Stimulated activated CD4-positive, alpha-beta T cell treated with anti-CD3 and anti-CD28 coated beads, Interleukin-1b, Interleukin-23, amount 100 ng/mL, for 4 hours (primary cell): ENCODE measurements around the gene RSPO1.
"Not testable (repeated sequence)": the region's sequence is repeated elsewhere in the genome, so short reads cannot be mapped to it uniquely, and the experiment has no call there.

Source experiments
- DNase-seq, 2 donors: peaks; one replicate each; pipeline ENCODE4 v3.0.0-alpha.2; 2020; ENCODE audit warnings: low read depth in 2 of 2

The RSPO1 gene, protein sequence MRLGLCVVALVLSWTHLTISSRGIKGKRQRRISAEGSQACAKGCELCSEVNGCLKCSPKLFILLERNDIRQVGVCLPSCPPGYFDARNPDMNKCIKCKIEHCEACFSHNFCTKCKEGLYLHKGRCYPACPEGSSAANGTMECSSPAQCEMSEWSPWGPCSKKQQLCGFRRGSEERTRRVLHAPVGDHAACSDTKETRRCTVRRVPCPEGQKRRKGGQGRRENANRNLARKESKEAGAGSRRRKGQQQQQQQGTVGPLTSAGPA

DNA sequence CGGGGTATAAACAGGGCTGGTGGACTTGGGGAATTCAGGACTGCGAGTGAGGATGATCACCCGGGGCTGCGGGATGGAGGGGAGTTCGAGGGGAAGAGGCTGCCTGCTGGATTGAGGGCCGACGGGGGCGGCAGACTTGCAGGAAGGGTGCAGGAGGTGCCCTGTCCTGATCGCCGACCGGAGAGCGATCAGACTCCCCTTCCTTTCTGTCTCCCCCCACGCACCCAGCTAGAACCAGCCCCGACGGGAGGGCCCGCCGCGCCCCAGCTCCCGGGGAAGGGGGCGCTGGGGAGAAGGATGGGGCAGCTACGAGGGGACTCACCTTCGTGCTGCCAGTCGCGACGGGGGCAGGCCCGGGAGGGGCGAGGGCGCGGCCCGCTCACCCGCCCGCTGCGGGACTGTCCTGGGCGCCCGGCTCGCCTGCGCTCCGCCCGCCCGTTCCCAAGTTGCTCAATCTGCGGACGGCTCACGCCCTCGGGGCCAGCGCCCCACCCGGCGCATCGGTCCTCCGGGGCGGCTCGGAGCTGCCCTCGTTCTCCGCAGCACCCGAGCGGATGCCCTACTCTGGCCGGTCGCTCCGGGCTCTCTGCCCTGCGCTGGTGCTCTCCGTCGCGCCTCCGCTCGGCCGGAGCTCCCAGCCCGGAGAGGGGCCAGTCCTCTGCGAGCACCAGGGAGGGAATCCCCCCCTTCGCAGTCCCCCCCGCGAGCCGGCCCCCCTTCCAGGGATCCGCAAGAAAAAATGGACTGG lies at the start of gene RSPO1:
TSS of gene RSPO1 (minus strand) at position 649 of the 748 bp plus-strand sequence. CDS start 5,231 bp downstream, outside the sequence.
- no peak for DNase-seq

DNA sequence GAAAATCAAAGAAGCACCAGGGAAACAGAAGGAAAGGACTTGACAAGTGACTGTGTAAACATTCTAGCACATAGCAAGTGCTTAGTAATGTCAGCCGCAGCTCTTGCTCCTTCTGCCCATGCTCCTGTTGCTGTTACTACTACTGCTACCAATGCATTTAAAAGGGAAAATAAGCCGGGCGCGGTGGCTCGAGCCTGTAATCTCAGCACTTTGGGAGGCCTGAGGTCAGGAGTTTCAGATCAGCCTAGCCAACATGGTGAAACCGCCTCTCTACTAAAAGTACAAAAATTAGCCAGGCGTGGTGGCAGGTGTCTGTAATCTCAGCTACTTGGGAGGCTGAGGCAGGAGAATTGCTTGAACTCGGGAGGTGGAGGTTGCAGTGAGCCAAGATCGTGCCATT lies 49.5 kb upstream of the RSPO1 start:
- DNase-seq = not testable (repeated sequence)

DNA sequence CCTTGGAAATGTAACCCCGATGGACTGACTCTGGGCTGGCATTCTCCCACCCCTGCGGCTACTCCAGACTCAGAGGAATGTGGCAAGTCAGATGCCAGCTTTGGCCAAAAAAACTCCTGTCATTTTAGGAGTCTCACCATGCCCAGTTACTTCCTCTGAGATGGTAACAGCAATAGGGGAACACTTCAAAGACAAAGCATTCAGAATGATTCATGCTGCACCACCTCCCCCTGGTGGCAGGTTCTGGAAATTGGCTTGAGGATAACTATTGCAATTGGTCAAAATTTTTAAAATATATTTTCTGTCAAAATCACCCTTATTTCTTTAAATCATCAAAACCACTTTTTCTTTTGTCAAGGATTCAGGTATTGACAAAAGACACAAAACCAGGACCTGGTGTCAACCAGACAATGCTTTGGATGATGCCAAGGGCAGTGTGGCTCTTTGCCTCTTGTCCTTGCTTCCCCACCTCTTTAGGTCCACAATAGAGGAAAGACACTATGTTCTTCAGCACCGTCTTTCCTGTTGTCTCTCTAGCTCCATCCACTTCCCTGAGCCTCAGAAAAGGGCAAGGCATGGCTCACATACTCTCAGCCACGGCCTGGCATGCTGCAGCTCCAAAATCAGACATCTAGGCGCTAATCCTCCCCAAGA lies 47.8 kb upstream of the RSPO1 start:
- DNase-seq = peak; percentile 71

DNA sequence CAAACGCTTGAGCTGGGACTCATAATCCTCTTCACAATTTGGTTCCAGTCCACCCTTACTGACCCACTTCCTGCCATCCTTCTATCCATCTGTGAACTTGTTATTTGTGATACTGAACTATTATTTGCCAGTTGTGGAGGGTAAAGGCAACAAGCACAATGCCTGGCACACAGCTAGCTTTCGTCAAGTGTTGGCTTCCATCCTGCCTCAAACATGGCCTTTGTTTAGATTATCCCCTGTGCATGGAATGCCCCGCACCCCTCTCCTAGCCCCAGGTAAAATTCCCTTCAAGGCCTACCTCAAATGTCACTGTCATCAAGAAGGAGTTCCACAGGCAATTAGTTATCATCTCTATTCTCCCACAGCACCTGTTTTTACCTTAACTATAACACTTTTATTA lies 46.2 kb upstream of the RSPO1 start:
- no peak for DNase-seq

DNA sequence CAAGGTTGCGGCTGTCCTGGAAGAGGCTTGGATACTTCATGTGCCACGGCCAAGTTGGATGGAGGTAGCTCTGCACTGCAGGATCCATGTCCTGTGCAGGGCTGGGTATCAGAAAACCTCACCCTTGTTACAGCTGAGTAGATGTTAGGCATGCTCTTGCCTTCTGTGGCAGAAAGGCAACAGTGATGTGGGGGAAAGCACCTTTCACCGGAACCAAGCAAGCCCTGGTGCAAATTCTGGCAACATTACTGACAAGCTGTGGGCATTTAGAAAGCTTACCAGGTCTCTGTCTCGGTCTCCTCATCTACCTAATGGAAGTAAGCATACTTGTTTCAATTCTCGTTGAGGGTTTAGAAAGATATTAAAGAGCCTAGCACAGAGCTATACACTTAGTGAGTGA lies 43.1 kb upstream of the RSPO1 start:
- DNase-seq = no peak

DNA sequence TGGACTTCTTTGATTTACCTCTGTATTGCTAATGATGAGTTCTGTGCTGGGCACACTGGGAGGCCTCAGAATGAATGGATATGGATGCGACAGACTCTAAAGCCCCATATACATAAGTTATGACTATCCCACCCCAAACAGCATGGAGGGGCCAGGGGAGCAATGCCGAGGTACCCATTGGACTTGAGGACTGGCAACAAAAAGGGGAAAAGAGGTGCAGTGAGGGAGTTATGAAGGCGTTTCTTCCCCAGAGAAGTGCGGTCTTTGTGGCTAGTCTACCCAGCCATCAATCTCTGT lies 42.4 kb upstream of the RSPO1 start:
- no peak for DNase-seq

DNA sequence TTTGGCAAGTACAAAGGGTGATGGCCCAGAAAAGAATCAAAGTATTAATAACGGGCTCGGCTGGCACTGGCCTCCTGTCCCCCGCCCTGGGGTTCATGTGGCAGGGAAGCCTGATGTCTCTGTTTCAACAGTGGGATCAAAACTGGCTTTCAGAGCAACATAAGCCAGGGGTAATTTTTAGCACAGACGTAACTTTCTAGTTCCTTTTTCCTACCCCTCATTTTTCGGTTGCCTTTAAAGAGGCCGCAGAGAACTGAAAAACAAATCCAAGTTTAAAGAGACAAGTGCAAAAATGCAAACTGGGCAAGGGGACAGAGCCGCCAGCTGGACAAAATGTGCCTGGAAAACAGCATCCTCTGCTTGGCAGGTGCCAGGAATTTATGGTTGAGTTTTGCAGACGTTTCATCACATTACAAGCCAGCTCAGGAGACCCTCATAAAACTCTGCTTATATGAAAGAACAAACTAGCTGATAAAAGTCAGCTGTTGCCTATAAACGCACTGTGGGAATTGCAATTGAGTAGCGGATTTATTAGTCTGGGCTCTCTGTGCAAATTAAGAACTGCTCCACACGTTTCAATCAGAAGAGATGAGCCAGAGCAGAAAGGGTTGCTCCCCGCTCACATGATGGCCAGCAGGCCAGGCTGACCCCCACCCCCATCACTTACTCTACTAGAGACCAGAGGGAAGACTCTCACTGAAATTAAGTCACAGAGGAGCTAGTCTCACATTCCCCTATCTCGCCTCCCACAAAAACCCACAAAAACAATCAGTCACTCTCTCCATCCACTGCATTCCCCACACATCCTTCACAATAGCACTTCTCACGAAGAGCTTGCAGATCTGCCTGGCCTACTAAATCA lies 41.8 kb upstream of the RSPO1 start:
- DNase-seq = no peak

DNA sequence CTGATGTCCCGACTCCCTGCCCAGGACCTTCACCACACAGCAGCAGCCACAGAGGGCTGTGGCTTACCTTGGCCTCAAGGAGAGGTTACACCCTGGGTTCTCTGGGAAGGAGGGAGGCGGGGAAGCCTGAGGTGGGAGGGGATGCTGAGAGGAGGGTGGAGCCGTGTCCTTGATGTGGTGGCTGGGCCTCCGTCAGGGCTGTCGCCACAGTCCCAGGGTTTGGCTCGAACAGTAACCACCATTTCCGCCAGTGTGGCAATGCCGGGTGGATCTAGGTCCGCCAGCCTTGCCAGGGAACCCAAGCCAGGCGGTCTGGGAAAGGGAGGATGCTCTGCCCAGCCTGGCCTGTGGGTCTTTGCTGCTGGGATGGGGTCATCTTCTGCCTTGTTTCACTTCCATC lies 39.2 kb upstream of the RSPO1 start:
- peak in 1 of 2 donors; percentile 22 for DNase-seq

DNA sequence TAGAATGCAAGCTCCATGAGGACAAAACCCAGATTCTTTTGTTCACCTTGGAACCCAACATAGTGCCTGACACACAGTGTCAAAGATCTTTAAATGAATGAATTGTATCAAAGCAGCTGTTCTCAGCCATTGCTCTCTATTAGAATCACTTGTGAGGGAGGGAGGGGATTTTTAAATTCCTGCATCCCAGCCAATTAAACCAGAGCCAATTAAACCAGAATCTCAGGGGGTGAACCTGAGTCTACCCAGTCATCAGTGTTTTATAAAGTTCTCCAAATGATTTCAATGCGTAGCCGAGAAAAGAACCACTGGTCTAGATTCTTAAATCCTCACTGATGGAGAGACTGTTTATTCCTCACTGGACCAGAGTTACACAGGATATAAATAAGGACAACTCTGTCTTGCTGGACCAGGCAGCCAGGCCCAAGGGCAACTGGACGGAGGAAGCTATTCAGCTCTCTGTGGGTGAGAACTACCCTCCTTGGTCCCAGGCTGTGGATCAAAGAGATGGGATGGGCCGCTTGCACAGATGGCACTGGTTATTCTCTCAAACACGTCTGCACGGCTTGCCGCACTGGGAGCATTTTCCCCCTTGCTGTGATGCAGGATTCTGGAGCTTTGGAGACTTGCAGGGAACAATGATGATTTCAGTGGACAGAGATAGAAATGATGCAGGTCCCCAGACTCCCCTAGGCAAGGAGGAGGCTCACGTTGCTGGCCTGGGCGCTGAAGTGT lies 37.6 kb upstream of the RSPO1 start:
- DNase-seq = no peak

DNA sequence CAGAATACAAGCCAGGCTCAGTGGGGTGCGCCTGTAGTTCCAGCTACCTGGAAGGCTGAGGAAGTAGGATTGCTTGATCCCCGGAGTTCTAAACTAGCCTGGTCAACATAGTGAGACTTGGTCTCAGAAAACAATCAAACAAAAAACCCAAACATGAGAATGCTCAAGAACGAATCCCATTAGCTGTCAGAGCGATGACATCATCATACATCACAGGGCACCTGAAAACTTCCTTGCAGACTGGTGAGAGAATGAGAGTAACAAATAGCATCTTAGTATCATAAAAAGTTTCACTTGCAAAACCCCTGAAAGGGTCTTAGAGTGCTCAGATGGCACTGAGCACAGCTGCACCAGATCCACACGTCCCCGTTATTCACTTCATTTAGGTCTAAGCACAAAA lies 36.6 kb upstream of the RSPO1 start:
- DNase-seq = no peak

DNA sequence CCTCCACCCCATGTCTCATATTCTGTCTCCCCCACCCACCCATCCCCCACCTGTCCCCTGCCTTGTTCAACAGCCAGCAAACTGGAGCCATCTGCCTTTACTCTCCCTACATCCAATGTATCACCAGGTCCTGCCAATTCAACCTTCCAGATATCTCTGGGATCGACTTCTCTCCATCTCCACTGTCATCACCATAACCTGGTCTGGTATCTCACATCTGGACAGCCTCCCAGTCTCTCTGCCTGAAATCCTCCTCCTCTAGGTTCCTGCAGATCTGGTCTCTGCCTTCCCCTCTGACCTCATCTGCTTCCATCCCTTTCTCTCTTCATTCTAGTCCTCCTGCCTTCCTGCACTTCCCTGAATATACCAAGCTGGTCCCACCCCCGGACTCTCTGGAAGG lies 35.4 kb upstream of the RSPO1 start:
- DNase-seq = no peak

DNA sequence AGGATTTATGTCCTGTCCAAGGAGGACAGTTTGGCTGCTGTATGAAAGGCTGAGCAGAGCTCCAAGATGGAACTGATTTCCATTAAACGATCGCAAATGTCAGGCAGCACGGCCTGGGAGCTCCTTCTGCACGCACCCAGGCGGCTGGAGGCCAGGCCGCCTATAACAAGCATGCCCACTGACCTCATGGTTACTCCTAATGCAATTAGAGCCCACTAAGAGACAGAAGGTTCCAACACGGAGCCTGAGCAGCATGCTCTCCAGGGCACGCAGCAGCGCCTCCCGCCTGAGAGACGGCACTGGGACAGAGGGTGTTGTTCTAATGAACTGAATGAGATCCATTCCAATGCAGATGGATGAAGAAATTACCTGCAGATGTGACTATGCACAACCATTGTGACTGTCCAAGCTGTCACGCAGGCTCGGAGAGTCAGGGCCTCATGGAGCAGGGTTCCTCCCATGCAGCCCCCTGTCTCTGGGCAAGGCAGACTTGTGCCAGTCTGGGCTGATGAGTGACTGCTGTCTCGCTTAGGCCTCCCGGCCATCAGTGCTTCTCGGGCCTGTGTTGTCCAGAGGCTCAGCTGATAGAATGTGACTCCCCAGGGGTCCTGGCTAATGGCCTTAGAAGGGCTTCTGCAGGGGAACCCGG lies 32.5 kb upstream of the RSPO1 start:
- no peak for DNase-seq

DNA sequence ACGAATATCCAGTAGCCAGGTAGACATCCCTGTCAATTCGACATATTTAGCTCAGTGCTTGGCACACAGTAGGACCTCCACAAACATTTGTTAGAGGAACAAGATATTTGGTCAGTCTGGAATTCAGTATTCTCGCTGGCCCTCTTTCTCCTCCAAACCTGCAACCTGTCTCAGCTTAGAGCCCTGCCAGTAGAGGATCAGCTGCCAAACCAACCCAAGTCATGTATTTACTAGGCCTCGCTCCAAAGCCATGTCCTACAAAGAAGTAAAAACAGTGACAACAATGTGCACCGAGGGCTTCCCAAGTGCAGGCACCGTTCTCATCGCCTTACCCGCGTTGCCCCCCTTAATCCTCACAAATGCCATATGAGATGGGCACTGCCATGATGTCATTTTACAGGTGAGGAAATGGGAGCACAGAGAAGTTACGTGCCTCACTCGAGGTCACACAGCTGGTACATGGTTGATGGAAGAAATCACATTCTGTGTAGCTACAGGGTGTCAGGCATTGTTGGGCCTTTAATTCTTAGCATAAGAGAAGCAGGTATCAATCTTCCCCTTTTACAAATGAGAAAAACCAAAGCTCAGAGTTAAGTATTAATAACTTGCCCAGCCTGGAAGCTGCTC lies 31.7 kb upstream of the RSPO1 start:
- no peak for DNase-seq

DNA sequence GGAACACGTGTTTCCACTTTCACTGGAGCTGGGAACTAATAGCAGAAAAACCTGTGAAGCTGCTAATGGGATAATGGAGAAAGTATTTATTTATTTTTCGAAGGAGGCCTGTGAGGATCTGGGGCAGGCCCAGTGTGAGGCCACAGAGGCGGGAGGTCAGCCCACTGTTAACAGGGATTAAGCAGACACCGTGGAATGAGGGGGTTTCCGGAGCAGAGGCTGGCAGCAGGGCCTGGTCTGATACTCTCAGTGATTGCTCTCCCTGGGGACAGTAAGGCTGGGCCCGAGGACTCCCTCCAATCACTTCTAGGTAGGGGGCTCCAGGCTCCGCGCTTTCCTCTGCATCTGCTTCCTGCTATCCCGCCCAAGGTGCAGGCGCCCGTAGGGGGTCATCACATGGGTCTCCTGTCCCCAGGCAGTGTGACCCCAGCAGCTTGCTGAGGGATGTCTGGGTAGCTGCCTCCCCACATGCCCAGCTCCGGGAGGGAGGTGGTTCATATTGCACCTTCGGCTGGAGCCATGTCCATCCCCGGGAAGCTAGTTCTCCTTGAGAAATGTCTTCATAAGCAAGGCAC lies 28.8 kb upstream of the RSPO1 start:
- no peak for DNase-seq

DNA sequence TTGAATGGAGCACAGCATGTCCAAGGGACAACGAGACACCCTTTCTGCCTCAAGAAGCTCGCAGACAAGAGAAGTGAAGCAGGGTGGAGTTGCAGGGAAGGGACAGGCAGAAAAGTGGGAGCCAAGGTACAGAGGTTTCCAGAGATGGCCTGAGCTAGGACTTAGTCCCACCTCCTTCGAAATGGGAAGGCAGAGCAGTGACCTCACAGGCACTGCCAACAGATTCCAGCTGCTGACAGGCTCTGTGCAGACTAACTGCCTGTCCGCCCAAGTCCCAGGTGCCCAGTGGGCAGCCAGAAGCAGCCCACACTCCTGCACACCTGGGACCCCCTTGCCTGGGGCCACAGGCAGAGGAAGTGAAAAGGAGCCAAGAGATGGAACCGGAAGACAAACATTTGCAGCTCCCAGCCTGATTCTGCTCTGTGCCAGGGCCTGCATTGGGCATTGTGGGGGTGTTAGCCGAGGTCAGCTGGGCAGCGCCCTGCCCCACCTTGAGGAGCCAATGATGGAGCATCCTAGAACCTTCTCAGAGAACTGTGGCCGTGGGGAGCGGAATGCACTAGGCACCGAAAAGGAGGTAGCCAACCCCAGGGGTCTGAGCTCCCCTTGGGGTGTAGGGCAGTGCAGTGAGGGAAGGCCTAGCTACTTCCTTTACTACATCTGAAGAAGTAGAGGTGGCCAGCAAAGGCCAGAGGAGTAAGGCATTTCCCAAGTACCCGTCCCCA lies 27.5 kb upstream of the RSPO1 start:
- DNase-seq = no peak

DNA sequence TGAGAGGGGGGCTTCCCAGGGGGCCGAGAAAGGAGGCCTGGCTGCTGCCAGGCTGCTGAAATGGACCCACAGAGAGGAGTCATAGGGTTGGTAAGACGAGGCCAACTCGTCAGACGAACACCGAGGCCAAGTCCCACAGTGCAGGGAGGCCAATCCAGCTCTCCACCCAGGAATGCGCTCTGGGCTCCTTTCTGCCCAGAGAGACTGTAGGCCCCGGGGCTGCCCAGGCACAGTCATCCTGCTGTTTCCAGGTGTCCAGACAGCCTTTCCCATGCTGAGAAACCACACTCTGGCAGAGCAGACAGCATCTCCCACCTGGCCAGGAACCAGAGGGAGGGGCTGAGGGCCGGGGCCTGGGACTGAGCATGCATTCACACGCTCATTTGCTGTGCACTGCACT lies 26.7 kb upstream of the RSPO1 start:
- DNase-seq = no peak

DNA sequence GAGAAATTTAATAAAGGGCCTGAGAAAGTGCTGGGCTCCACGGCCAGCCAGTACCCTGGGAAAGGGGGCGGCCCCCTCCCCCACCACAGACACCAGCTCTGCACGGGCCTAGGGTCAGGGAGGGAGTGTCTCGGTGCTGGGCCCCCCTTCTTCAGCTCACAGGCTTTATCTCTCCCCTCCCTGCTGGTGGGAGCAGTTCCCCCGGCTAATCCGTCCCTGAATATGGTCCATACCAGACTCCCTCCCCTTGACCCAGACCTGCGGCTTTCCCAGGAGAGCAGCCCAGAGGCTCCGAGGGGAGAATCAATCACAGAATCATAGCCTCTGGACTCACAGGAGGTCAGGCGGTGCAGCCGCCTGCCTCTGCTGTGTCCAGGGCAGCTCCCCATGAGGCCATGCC lies 26.0 kb upstream of the RSPO1 start:
- no peak for DNase-seq

DNA sequence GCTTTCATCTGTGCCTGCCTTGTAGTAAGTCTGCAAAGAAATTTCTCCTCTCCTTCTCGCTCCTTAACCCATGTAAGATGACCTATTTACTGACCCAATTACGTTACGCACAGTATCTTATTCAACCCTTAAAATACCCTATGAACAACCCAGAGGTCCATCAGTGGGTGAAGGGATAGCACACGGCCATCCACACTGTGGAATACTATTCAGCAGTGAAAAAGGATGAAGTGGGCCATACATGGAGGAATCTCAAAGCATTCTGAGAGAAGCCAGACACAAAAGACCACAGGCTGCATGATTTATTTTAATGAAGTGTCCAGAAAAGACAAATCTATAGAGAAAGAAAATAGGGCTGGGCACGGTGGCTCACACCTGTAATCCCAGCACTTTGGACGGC lies 23.8 kb upstream of the RSPO1 start:
- no peak for DNase-seq

DNA sequence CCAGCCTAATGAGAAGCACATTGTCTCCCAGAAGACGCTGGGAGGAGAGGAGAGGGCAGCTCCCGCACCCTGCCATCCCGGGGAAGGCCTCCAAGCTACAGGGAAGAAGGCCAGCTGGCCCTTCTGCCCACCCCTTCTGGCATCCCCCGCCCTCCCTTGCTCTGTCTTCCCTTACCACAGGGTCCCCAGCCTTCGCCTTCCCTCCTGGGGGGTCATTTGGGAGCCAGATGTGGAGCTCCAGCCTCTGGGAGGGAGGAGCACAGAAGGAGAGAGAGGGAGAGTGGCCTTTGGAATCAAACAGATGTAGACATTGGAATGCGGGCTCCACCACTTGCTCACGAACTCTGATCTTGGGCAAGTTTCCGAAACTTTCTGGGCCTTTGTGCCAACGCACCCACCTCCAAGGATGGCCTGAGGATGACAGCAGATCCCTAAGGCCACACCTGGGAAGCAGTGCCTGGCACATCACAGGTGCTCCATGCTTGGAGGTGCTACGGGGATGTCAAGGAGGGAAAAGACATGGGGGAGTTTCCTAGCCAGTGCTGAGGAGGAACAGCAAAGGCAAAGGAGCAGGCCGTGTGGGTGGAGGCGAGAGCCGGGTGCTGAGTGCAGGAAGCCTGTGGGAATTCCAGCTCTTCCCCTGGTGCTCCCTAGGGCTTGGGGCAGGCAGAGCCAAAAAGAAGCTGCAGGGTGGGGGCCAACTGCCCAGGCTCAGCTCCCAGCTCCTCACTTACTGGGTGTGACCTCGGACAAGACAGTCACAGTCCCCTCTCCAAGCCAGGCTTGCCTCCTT lies 23.1 kb upstream of the RSPO1 start:
- no peak for DNase-seq
